Fibroblast of villous mesenchyme (primary cell): ENCODE results near the gene DNAJC1. TPM values are rescaled to one million over a fixed set of nuclear protein-coding genes. Genes with fewer than 3 reads are reported as not detected.
"Not testable (repeated sequence)": the region's sequence is repeated elsewhere in the genome, so short reads cannot be mapped to it uniquely, and the experiment has no call there.

Experiments used
- DNase-seq: peaks from one replicate; pipeline ENCODE4 v3.0.0-alpha.2; 2010; ENCODE audit warnings: low read depth
- H3K4me3 ChIP-seq: 2 replicates; pipeline ENCODE4 v1.5.1; 2011; ENCODE audit warnings: low read depth, mild to moderate bottlenecking, low read length
- CTCF ChIP-seq: IDR thresholded peaks from 2 replicates; pipeline ENCODE4 v1.5.1; 2012; ENCODE audit warnings: low read depth, mild to moderate bottlenecking, low read length; ENCODE audit not compliant: insufficient read depth
- total RNA-seq: library from RNA; depleted of rRNA; stranded (reverse); fragments of >200 nt; gene quantifications from 2 replicates; pipeline ENCODE4 v1.2.3, GENCODE V29; 2012

DNAJC1 gene
- total RNA-seq, 1 donor: 53.5 TPM

- DNase-seq: peak; percentile 100
- H3K4me3 ChIP-seq: no peak overlapping the region
- TF ChIP-seq CTCF: no peak
Measured at GRCh38 chr10:21724687-21725367, 278.7 kb downstream of the DNAJC1 start.

GRCh38 chr10:21724020-21724589 is 279.4 kb downstream of the DNAJC1 start:
- no peak overlapping the region for H3K4me3 ChIP-seq
- no peak for TF ChIP-seq CTCF
- DNase-seq: peak; percentile 56

GRCh38 chr10:21722209-21722608 is 281.3 kb downstream of the DNAJC1 start:
- no peak for TF ChIP-seq CTCF
- no peak for DNase-seq

GRCh38 chr10:21721000-21721665 is 282.4 kb downstream of the DNAJC1 start:
- DNase-seq: peak; percentile 57
- TF ChIP-seq CTCF: no peak
- no peak overlapping the region for H3K4me3 ChIP-seq

More at GRCh38 chr10:21722209-21722608, 281.3 kb downstream of the DNAJC1 start:
- H3K4me3 ChIP-seq: no peak overlapping the region

- TF ChIP-seq CTCF: no peak
- no peak overlapping the region for H3K4me3 ChIP-seq
- DNase-seq: no peak
Measured at GRCh38 chr10:21720090-21720489, 283.4 kb downstream of the DNAJC1 start.

GRCh38 chr10:21719502-21719901 is 284.0 kb downstream of the DNAJC1 start:
- no peak for TF ChIP-seq CTCF
- H3K4me3 ChIP-seq: no peak overlapping the region
- no peak for DNase-seq

GRCh38 chr10:21717437-21718054 is 286.0 kb downstream of the DNAJC1 start:
- DNase-seq, H3K4me3 ChIP-seq: not testable (repeated sequence)
